T-helper 2 cell treated with Interferon-gamma antibody and Interleukin-4, amounts not matched to agents 100 ng/mL and 5 ng/mL, for 36 hours (primary cell): ENCODE measurements around the gene SLC14A1. TPM values are rescaled to one million over a fixed set of nuclear protein-coding genes. Genes with fewer than 3 reads are reported as not detected.
"Not testable (repeated sequence)": the region's sequence is repeated elsewhere in the genome, so short reads cannot be mapped to it uniquely, and the experiment has no call there.

Experiments
- intact Hi-C: fragments of 100-400 bp; cut with micrococcal nuclease; formaldehyde crosslinking; loops from one replicate; pipeline ENCODE4 v1.15.1; 2023
- total RNA-seq: library from RNA; stranded (reverse); gene quantifications from 2 replicates; pipeline ENCODE4 v1.2.3, GENCODE V29; 2022

SLC14A1 gene
- total RNA-seq, 1 donor from 2014 or later: 2.4 TPM

DNA sequence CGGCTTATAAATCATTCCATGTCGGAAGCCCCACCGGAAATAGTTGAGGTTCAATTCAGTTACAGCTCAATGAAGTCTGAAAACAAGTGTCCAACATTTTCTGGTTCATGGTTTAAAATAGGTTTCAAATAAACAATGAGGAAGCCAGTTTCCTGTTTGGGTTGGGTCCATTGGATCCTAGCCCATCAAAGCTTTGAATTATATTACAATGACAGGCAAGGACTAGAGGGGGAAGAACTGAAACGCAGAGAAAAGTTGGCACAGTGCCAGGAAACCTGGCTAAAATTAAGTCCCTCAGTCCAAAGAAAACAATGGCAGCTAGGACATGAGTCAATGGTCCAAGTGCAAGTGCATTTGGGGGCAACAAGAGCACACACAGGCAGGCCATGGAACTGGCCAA, 32.0 kb downstream of the SLC14A1 start:
- intact Hi-C loops: no loop called here

DNA sequence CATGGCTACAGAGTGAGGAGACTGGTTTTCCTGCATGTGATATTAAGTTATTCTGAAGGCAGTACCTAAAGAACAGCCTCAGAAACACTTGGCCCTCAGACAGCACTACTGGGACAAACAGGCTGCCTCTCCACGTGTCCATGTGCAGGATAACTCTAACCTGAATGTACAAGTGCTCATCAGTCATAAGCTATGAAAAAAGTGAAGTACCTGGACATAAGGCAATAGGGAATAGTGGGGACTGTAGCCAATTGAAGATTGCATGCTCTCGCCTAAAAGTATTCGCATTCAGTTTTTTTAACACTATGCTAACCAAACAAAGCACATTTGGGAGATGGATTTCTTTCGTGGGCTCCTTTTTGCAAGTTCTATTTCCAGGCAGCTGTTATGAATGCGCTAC, 33.0 kb downstream of the SLC14A1 start:
- intact Hi-C loops: no loop called here

DNA sequence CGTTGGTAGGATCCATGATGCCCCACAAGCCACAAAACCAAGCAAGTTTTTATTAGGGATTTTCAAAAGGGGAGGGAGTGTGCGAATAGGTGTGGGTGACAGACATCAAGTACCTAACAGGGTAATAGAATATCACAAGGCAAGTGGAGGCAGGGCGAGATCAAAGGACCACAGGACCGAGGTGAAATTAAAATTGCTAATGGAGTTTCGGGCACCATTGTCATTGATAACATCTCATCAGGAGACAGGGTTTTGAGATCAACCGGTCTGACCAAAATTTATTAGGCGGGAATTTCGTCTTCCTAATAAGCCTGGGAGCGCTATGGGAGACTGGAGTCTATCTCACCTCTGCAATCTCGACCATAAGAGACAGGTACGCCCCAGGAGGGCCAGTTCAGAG, 33.7 kb downstream of the SLC14A1 start:
- intact Hi-C loops: not testable (repeated sequence)

DNA sequence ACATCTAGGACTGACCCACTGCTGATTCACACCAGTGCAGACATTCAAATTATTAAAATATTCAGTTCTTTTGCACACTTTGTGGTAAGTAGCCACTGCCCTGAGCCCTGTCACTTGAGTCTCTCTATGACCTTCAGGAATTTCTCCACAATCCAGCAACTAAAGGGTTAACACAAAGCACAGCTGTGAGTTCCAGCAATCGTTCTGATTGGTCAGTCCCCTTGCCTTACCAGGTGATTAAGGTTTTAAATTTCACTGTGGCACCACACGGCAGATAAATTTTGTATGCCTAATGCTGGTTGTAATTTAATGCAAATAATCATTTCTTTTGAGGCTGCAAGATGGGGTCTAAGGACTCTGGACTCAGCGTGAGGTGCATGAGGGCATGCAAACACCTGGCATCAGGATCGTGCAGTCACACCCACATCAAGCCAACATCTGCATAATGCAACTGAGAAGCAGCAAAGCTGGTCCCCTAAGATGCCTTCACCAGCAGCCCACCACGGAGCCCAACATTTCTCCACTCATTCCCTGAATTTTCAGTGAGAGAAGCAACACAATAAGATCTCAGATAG, 36.6 kb downstream of the SLC14A1 start:
- intact Hi-C loops: no loop called here

DNA sequence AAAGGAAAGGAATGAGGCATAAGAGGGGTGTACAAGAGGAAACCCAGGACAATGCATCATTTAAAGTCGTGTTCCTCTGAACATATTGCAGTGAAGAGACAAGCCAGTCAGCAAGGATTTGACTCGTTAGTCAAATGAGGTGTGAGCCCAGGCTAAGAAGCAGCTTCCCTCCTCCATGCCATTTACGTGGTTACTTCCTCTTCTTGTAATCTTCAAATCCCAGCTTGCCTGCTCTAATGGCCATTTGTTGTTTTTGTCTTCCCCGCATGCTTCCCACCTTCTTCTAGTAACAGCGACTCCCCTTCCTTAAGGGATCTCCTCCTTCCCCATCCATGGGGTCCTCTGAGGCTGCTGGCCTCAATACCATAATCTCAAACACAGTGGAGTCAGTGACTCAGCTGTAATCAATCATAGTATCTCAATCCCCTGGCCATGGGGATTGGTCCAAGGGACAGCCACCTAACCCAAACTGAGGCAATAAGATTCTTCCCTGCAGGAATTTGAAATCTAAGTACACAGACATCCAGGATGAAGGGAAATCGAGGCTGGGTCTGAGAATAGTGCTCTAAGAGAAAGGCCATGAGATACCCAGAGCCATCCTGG, 37.6 kb downstream of the SLC14A1 start:
- intact Hi-C loops: no loop called here

DNA sequence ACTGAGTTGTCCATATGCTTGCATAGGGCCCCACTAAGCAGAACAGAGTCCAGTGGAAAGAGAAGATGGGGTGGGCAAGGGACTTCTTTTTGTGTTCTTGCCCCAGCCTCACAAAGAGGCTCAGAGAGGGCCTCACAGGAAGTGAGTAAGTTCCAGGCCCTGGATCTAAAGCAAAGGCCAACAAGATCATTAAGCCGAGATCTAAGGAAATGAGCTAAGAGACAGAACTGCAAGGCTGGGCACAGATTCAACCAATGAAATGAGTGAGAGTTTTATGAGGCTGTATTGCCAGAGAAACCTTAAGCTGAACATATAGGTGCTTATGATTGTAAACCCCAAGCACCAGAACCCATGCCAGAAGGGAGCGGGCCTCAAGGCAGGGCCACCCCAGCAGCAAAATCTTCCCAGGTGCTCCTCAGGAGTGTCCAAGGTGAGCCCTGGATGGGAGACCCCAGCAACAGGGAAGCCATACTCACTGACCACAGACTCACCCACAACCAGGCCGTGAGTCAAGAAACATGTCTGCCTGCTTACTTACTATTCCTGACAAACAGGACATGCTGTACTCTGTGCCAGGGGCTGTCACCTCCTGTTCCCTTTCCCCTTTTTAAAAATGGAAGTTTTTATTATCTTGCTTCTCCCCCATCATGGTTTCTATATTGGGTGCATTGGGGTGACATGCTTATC, 40.2 kb downstream of the SLC14A1 start:
- intact Hi-C loops: no loop called here

DNA sequence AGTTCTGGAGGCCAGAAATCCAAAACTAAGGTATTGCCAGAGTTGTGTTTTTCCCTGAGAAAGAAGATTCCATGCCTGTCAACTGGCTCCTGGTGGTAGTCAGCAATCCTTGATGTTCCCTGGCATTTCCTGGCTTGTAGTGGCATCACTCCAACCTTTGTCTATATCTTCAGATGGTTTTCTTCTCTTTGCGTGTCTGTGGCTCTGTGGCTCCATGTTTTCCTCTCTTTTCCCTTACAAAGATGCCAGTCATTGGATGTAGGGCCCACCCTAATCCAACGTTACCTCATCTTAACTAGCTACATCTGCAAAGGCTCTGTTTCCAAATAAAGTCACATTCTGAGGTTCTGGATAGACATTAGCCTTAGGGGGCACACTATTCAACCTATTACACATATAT, 41.8 kb downstream of the SLC14A1 start:
- intact Hi-C loops: no loop called here

DNA sequence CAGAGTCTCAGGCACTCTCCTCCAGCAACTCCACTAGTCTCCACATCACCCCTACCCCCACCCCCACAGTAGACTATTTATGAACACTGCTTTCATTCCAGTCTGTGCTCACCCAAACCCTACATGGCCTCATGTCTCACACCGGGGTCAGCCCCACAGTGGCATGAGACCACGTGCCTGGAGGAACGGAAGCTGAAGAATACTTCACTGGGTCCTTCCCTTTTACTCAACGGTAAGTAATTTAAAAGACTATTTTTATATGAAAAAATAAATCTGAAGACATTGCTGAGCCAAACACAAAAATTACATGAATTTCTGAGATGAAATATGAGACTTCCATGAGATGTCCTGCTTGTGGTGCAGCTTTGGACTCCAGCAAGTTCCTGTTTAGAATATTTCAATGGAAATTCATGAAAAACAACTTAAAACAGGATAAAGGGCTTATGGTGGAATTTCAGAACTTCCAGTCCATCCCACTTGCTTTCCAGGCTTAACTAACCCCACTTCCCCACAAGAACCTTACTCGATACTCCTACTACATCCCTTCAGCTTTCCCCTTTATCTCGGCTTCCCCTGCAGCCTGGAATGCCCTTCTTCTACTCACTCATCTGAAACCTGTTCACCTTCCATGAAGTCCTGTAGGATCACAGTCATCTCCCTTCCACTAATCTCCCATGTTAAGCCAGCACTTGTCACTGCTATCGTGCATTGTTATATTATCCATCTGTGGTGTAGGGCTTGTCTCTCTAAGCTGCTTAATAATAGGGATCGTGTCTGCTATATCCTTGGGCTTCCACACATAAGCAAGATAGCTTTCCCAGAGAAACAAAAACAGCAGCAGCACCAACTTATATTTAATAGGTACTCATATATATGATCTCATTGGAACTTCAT, 47.9 kb downstream of the SLC14A1 start:
- intact Hi-C loops: no loop called here

DNA sequence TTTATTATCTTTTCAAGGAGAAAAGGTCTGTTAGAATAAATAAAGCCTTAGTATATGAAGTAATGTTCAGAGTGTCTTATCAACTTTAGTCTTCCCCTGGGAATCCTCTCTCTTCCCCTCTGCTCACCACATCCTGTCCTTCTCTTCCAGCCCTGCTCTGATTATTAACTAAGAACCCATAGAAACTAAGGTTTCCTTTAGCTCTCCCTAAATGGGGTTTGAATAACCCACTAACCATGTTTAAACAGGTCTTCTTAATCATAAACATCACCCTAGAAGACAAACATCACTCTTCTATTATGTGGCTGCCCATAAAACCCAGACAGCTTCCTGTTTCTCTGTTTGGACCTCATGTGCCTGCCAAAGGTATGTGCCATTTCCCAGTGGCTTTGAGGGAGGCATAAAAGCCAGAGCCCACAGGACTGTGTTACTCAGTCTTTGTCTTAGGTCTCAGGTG, 50.1 kb downstream of the SLC14A1 start:
- intact Hi-C loops: no loop called here

DNA sequence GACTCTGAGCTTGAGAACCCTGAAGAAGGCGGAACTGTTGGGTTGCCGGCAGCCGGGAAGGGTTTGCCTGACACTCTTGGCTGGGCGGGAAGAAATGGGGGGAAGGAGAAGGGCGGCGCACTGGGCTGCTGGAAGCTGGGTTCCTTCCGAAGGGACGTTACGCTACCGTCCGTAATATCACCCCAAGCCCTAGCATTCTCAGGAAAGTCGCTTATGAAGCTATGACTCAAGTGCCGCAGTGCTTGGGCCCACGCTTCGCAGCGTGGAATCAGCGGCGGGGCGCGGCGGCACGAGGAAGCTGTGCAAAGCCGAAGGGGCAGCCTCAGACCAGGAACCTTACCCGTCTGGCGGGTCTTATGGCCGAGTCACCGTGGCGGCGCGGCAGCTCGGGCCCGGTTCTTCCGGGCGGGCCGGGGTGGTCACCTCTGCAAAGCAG, 51.3 kb downstream of the SLC14A1 start:
- intact Hi-C loops: no loop called here

DNA sequence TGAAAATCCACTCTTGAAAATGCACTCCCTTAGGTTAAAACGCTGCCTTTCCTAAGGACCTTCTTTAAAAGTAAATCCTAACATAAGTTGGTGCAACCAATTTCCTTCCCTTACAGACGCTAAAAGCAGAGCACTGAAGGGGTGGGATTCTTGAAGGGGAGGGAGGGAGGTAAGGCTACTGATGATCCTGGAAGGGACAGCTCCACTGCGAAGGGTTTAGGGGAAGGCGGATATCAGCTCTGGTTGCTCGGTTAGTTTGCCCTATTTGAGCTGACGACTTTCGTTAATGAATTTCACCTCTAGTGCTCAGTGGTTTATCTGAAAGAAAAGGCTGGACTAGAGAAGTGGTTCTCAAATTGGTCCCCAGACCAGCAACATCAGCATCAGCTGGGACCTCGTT, 51.8 kb downstream of the SLC14A1 start:
- intact Hi-C loops: no loop called here

DNA sequence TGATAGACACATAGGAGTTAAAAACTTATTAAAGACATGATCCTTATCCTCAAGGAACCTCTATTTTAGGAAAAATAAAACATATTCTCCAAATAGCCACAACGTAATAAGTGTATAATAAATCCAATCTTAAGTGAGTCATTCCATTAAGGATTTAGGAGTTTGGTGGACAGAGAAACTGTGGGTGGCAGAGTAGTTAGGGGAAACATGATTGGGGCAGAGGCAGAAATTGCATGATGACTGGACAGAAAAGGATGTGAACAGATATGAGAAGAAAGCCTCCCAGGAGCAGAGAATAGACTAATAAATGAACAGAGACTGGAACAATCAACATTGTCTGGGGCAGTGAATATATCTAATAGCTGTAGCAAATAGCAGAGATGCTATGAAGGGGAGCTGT, 53.4 kb downstream of the SLC14A1 start:
- intact Hi-C loops: no loop called here

DNA sequence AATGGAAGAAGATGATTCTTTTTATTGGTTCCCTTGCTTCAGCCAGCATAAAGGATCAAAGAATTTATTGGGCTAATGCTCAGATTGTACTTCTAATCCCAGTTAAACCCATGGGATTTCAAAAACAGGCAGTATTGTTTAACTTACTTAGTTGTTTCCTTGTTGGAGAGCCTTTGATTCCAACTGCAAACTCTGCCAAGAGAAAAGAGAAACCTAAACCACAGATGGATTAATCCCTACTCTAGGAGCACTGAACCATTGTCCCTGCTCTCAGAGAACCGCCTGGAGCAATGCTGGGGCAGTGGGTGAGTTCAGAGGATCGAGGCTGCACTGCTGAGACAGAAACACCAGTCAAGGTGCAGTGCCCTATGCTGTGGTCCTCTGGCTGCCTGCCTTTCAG, 56.6 kb downstream of the SLC14A1 start:
- intact Hi-C loops: no loop called here

DNA sequence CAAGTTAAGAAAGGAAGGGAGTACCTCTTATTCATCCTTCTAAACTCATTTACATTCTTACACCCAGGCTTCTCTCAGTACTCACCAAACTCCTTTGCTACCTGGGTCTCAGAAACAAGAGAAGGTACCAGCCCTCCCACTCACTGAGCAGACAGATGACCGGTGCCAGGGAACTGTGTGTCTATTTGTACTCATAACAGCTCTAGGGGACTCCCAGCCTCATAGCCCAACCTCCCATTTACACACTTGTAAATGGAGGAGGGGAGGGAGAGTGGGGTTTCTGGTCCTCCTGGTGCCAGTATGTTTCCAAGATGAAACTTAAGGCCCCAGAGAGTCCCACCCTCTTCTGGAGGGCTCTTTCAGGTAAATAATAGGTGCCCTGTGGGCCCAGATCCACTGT, 58.7 kb downstream of the SLC14A1 start:
- intact Hi-C loops: no loop called here

DNA sequence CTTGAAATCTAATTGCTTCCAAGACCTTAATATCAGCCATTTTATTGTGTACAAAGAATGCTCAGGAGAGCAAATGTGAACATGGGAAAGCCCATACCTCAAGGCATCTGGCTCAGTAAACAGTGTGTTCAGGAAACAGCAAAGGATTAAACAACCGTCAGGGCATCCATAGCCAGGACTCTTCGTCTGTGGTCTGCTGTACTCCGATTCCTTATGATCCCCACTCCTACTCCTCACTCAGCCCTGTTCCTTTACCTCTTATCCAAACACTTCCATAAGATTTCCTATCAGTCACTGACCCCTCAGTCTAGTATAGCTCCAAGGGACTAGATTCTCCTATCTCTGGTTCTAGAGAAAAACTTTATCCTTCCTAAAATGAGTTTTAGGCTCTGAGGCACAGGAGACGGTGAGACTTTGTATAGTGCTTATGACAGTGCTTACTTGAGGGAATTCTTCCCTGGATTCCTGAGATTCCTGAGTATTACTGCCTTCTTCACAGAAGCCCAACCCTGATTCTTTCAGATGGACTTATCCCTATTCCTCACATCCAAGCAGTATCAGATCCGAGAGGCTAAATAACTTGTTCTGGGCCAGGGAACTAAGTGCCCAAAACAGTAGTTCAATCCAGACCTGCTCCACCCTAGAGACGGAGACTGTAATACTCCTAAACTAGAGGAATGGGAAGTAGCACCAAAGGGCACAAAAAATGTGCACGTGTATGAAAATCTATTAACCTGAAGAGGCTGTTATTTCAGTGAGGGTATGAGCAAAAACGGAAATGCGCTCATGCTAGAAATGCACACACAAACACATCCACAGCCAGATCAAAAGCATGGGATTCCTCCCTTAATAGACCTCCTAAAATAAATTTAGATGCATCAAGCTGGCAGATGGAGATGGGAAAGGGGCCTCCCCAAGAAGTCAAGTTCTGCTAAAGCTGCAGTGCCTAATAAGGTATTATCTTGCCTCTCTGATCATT, 59.4 kb downstream of the SLC14A1 start:
- intact Hi-C loops: no loop called here

DNA sequence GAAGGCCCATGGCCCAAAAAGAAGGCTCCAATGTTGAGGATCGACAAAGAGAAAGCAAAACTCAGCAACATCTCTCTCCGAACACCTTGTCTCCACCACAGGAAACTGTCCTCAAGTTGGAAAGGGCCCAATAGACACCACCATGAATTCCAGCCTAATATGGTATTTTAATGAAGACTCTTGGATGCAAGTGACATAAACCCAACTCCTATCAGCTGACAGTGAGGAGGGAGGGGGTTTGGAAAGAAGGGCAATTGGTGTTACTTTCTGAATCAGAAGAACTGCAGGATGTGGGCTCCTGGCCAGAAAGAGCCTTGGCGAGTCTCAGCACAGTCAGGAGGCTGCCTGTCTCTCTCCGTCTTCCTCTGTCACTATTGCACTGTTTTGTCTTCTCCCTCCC, 61.2 kb downstream of the SLC14A1 start:
- intact Hi-C loops: no loop called here

DNA sequence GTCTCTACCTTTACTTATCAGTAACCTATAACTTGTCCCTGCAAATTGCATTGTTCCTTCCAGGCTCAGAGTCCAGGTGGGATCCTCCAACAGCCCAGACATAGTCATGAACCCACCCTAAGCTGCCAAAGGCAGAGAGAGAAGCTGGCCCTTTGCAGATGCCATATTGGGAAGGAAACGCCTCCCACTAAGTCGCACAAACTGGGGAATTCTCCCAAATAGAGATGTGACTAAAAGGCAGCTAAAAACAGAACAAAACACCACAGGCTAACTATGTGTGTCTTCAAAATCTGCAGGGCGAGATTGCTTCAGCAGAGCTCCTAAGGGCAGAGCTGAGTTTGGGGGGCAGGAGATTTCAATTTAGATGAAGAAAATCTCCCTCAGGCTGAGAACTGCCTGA, 63.0 kb downstream of the SLC14A1 start:
- intact Hi-C loops: no loop called here

DNA sequence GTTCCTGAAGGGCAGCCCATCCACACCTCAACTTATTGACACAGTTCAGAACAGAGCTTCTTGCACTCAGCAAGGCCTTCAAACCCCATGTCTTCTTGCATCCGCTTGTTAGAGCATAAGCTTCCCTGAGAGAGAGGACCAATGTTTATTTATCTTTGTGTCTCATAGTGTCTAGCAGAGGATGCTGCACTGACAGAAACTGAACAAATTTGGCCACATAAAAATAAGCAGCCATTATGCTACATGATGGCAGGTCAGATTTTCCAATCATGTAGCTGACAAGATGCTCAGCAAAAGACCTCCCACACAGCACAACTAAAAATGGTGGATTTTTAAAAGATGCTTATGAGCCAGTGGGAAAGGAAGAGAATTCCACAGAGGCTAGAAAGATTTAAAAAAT, 63.4 kb downstream of the SLC14A1 start:
- intact Hi-C loops: no loop called here

DNA sequence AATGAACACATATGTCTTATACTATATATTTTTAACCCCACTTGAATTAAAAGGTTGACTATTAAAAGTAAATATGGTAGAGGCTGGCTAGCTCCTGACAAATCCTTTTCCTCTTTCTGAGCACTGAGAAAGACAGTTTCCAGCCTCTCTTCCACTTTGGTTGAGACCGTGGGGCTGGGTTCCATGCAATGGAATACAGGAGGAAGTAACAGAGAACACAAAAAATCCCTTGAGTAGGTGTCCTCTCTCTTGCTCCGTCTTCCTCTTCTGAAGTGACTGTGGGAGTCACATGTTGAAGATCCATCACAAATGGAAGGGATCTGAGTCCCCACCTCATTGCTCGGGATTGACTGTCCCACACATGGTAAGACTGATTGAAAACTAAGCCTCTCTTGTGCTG, 64.9 kb downstream of the SLC14A1 start:
- intact Hi-C loops: no loop called here

DNA sequence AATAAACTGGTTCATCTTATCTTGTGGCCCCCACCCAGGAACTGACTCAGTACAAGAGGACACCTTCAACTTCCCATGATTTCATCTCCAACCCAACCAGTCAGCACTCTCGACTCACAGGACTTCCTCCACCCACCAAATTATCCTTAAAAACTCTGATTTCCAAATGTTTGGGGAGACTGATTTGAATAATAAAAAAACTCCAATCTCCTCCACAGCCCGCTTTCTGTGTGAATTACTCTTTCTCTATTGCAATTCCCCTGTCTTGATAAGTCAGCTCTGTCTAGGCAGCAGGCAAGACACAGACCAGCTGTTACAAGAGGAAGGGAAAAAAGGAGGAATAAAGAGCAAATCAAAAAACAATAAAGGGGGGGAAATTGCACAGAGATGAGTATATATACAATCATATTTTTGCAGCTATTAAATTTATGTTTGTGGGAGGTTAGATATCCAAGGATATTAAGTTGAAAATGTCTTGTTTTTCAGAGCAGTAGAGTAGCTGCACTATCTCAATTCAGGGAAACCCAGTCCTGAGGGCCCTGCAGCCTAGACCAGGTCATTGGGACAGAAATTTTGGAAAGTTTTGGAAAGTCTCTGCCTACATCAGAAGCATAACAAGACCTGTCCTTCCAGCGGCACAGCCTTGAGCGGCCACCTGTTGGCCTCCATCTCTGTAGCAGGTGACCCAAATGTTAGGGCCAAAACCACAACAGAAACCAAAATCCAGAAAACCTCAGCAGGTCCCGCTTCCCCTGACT, 68.7 kb downstream of the SLC14A1 start:
- intact Hi-C loops: no loop called here
